Measurements from ENCODE around the gene REX1BD. TPM values are rescaled to one million over a fixed set of nuclear protein-coding genes. Genes with fewer than 3 reads are reported as not detected.

Gene REX1BD
- total and polyA plus RNA-seq, 2 of the 8 experiments (the other 6 are each of a cell fraction or from before 2014, with no cell fraction given) = 56.8 to 62.7 TPM

GRCh38 chr19:18595475-18595874 is 6.9 kb downstream of the REX1BD start (continued):
- TF ChIP-seq, protein P1, sequence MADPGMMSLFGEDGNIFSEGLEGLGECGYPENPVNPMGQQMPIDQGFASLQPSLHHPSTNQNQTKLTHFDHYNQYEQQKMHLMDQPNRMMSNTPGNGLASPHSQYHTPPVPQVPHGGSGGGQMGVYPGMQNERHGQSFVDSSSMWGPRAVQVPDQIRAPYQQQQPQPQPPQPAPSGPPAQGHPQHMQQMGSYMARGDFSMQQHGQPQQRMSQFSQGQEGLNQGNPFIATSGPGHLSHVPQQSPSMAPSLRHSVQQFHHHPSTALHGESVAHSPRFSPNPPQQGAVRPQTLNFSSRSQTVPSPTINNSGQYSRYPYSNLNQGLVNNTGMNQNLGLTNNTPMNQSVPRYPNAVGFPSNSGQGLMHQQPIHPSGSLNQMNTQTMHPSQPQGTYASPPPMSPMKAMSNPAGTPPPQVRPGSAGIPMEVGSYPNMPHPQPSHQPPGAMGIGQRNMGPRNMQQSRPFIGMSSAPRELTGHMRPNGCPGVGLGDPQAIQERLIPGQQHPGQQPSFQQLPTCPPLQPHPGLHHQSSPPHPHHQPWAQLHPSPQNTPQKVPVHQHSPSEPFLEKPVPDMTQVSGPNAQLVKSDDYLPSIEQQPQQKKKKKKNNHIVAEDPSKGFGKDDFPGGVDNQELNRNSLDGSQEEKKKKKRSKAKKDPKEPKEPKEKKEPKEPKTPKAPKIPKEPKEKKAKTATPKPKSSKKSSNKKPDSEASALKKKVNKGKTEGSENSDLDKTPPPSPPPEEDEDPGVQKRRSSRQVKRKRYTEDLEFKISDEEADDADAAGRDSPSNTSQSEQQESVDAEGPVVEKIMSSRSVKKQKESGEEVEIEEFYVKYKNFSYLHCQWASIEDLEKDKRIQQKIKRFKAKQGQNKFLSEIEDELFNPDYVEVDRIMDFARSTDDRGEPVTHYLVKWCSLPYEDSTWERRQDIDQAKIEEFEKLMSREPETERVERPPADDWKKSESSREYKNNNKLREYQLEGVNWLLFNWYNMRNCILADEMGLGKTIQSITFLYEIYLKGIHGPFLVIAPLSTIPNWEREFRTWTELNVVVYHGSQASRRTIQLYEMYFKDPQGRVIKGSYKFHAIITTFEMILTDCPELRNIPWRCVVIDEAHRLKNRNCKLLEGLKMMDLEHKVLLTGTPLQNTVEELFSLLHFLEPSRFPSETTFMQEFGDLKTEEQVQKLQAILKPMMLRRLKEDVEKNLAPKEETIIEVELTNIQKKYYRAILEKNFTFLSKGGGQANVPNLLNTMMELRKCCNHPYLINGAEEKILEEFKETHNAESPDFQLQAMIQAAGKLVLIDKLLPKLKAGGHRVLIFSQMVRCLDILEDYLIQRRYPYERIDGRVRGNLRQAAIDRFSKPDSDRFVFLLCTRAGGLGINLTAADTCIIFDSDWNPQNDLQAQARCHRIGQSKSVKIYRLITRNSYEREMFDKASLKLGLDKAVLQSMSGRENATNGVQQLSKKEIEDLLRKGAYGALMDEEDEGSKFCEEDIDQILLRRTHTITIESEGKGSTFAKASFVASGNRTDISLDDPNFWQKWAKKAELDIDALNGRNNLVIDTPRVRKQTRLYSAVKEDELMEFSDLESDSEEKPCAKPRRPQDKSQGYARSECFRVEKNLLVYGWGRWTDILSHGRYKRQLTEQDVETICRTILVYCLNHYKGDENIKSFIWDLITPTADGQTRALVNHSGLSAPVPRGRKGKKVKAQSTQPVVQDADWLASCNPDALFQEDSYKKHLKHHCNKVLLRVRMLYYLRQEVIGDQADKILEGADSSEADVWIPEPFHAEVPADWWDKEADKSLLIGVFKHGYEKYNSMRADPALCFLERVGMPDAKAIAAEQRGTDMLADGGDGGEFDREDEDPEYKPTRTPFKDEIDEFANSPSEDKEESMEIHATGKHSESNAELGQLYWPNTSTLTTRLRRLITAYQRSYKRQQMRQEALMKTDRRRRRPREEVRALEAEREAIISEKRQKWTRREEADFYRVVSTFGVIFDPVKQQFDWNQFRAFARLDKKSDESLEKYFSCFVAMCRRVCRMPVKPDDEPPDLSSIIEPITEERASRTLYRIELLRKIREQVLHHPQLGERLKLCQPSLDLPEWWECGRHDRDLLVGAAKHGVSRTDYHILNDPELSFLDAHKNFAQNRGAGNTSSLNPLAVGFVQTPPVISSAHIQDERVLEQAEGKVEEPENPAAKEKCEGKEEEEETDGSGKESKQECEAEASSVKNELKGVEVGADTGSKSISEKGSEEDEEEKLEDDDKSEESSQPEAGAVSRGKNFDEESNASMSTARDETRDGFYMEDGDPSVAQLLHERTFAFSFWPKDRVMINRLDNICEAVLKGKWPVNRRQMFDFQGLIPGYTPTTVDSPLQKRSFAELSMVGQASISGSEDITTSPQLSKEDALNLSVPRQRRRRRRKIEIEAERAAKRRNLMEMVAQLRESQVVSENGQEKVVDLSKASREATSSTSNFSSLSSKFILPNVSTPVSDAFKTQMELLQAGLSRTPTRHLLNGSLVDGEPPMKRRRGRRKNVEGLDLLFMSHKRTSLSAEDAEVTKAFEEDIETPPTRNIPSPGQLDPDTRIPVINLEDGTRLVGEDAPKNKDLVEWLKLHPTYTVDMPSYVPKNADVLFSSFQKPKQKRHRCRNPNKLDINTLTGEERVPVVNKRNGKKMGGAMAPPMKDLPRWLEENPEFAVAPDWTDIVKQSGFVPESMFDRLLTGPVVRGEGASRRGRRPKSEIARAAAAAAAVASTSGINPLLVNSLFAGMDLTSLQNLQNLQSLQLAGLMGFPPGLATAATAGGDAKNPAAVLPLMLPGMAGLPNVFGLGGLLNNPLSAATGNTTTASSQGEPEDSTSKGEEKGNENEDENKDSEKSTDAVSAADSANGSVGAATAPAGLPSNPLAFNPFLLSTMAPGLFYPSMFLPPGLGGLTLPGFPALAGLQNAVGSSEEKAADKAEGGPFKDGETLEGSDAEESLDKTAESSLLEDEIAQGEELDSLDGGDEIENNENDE (IDR thresholded peaks at IDR 0.05; ENCODE audit: insufficient replicate concordance, low read length) = no peak
- TF ChIP-seq RXRA (IDR thresholded peaks at IDR 0.05; ENCODE audit: insufficient read depth, low read depth, low read length) (no peak), CBX8 (IDR thresholded peaks at IDR 0.05; ENCODE audit: borderline replicate concordance, low read depth, low read length) (no peak), KDM5A (IDR thresholded peaks at IDR 0.05; ENCODE audit: low read length) (no peak), SUZ12 (IDR thresholded peaks at IDR 0.05; ENCODE audit: low read length) (no peak), HDAC2 (IDR thresholded peaks at IDR 0.05; ENCODE audit: borderline replicate concordance in 1 of 2, low read depth in 2 of 2, low read length in 2 of 2) (no peak), KDM1A (IDR thresholded peaks at IDR 0.05; ENCODE audit: borderline replicate concordance, low read length) (no peak), PHF8 (conservative IDR thresholded peaks at IDR 0.05; ENCODE audit: low read depth, low read length) (no peak), SIN3A (conservative IDR thresholded peaks at IDR 0.05 in 1 of 2, IDR thresholded peaks at IDR 0.05 in 1 of 2; ENCODE audit: low read depth in 1 of 2, low read length in 2 of 2) (no peak)
- TF ChIP-seq, protein P2, sequence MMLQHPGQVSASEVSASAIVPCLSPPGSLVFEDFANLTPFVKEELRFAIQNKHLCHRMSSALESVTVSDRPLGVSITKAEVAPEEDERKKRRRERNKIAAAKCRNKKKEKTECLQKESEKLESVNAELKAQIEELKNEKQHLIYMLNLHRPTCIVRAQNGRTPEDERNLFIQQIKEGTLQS (IDR thresholded peaks at IDR 0.05; ENCODE audit: insufficient read depth, low read depth, low read length) = no peak
